Umbilical cord (tissue), 2 donors: ENCODE results near the gene WFDC12. TPM values are rescaled to one million over a fixed set of nuclear protein-coding genes. Genes with fewer than 3 reads are reported as not detected.
"Not testable (repeated sequence)": the region's sequence is repeated elsewhere in the genome, so short reads cannot be mapped to it uniquely, and the experiment has no call there.

ENCODE experiments used
- DNase-seq: peaks from one replicate; pipeline ENCODE4 v3.0.0-alpha.2; 2015; ENCODE audit warnings: low spot score
- total RNA-seq: library from RNA; depleted of rRNA; stranded (reverse); fragments of >200 nt; gene quantifications from one replicate; pipeline ENCODE4 v1.2.3, GENCODE V29; 2014; ENCODE audit warnings: low replicate concordance; ENCODE audit not compliant: insufficient read depth

Gene WFDC12, protein sequence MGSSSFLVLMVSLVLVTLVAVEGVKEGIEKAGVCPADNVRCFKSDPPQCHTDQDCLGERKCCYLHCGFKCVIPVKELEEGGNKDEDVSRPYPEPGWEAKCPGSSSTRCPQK
- not detected for total RNA-seq

DNA sequence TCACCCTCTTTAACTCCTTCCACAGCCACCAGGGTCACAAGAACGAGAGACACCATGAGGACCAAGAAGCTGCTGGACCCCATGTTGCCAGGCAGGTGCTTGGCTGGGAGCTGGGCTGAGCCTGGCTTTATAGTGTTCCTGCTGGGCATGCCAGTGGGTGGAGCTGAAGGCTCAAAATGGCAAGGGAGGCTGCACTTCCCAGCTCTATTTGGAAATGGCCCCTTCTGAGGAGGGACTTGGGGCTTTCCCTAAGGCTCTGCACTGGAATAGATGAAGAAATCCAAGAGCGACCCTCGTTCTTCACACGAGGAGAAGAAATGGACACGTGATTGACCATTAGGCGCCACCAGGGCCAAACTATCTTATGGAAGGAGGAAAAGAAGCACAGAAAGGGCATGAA lies at the start of gene WFDC12:
TSS of gene WFDC12 (minus strand) at position 101 of the 400 bp plus-strand sequence. CDS start at position 83, 18 bp downstream.
- DNase-seq: no peak

DNA sequence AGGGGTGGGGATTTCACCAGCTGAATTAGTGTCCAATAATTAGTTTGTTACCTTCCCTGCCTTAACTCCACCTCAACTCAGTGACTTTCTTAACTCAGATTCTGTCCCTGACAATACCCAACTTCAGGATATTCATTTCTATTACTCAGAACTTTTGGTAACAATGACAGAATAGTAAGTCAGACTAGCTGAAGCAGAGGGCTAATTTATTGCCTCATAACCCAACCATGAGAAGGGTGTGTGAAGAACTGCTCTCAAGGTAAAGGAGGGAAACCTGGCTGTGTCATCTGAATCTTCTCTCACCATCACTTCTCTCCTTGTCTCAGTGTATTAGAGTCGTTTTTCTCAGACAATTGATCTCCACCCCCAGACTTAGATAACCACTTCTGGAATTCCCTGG lies 49.3 kb upstream of the WFDC12 start:
- DNase-seq: no peak

DNA sequence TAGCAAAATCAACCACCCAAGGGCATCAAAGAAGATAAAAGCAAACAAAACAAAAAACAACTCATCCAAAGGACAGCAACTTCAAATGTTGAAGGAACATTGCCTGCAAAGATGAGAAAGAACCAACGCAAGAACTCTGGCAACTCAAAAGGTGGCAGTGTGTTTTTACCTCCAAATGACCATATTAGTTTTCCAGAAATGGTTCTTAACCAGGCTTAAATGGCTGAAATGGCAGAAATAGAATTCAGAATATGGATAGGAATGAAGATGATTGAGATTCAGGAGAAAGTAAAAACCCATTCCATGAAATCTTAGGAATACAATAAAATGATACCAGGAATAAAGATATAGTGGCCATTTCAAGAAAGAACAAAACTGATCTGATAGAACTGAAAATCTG lies 40.6 kb upstream of the WFDC12 start:
- DNase-seq: no peak

DNA sequence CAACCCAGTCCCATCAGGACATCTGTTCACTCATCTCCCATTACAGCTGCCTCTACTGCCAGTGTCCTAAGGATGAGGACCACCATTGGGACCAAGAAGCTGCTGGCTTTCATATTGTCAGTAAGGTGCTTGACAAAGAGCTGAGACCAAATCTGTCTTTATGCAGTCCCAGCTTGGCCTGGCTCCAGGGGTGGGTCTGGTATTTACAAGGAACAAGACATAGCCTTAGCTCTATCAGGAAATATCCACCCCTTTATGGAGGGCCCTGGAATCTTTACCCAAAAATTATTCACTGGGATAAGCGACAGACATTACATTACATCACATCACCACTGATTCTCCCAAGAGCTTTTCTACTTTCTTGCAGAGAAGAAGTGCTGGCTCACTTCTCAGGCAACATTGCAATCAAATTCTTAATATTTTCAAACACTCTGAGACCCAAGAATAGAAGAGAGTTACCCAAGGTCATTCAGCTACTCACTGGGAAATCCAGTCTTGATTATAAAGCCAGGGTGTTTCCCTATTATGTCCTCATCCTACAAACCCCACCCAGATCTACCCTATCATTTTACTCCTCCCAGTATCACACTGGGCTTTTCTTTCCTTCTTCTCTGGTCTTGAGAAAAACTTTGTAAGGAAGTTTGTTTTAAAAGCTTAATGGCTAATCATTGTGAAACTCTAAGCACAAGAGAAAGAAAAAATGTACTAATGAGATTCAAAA lies 39.0 kb upstream of the WFDC12 start:
- no peak for DNase-seq

DNA sequence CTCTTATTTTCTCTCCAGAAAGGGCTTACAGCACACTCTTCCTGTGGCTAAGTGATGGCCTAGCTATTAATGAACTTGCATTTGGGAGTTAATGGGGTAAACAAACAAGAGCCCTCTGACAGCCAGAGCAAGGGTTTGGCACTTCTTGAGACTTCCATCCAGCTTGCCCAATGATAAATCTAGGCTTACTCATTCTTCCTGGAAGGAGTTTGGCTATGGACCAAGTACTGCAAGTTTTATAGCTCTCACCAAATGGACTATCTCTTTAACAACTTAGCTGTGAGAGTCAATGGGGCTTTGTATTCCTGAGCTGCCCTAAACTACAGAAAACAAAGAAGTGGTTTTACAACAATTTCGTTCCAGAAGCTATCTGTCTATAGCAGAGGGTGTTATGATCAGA lies 33.7 kb upstream of the WFDC12 start:
- no peak for DNase-seq

DNA sequence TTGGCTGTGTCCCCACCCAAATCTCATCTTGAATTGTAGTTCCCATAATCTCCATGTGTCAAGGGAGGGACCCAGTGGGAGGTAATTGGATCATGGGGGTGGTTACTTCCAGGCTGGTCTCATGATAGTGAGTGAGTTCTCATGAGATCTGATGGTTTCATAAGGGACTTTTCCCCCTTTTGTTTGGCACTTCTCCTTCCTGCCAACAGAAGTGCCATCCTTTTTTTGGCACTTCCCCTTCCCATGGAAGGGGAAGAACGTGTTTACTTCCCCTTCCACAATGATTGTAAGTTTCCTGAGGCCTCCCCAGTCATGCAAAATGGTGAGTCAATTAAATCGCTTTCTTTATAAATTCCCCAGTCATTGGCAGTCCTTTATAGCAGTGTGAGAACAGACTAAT lies 32.4 kb upstream of the WFDC12 start:
- DNase-seq: no peak

DNA sequence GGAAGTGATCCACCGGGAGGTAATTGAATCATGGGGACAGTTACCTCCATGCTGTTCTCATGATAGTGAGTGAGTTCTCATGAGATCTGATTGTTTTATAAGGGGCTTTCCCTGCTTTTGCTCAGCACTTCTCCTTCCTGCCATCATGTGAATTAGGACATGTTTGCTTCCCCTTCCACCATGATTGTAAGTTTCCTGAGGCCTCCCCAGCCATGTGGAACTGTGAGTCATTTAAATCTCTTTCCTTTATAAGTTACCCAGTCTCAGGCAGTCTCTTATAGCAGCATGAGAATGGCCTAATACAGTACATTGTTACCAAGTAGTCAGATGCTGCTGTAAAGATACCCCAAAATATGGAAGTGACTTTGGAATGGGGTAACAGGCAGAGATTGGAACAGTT lies 30.5 kb upstream of the WFDC12 start:
- not testable (repeated sequence) for DNase-seq

DNA sequence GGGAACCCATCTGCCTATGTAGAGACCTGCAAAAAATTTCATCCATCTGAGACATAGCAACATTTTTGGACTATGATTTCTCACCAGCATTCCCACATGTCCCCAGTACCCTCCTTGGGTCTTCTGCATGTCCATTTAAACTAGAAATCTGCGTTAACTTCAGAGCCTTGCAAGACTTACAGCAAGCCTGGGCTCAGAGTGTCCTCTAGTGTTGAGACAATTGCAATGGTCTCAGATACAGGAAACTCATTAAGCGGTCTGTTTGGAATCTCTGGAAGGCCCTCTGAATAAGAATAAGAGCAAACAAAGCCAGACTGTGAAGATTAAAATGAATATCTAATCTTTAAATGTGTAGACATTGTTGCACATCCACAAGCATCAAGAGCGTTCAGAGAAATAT lies 29.9 kb upstream of the WFDC12 start:
- no peak for DNase-seq

DNA sequence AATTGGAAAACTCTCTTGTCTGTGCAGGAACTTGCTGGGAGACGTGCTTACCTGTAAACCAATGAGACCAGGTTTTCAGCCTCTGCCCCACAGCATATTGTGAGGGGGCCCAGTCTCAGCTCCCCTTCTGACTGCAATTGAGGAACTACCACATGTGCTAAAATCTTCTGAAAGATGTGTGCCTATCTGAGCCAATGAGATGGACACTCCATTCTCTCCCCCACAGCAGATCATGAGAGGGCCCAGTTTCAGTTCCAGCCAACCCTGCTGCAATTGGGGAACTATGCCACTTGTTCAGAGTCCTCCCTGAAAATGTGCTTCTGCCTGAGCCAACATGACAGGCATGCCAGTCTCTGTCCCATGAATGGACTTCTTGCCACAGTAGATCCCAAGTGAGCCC lies 29.5 kb upstream of the WFDC12 start:
- peak; percentile 24 for DNase-seq

DNA sequence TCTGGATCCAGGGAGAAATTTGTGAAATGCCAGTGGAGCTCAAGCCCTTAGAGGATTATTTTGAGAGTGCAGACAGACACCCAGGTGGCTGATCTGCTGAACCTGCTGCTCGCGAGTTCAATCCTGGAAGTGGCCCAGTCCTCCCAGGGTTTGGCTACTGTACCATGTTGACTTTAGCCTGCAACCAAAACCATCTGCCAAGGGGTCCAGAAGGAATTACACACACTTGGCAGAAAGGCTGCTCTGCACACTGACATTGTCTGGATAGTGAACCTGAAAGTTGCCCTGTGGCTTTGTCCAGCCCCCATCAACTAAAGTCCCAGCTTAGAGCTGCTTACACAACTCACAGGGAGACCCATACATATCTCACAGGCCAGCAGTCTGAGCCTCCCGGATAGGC lies 28.9 kb upstream of the WFDC12 start:
- no peak for DNase-seq

DNA sequence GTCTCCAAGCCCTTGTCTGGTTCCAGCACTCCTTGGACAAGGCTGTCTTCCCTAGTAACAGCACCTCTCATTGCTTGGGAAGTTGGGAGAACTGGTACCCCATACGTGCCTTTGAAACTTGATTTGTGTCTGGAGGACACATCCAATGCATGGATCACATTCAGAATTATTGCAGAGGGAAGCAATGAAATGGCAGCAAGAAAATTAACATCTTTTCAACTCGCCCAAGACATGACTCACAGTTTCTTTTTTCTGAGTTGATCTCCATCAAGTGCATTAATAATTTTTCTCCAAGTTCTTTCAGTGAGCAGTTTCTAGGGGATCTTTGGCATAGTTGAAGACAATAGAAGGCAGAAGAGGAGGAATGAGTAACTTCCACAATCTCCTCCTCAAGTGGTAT lies 28.1 kb upstream of the WFDC12 start:
- no peak for DNase-seq

DNA sequence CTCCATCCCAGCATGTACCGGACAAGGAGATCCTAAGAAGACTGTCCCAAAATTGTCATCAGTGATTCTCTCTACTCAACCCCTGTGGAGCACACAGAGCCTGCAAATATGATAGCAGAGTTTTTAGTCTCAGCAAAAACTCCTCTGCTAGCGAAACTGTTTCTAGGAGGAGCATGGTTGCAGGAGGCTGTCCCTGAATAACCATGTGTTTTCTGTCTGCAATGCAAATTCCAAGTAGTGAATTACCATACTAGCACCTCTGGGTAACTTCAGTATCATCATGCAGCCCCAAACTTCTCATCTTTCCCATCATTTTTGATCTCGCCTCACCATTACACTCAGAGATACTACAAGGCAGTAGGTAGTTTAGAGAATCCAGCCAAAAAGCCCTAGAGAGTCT lies 24.8 kb upstream of the WFDC12 start:
- DNase-seq: no peak

DNA sequence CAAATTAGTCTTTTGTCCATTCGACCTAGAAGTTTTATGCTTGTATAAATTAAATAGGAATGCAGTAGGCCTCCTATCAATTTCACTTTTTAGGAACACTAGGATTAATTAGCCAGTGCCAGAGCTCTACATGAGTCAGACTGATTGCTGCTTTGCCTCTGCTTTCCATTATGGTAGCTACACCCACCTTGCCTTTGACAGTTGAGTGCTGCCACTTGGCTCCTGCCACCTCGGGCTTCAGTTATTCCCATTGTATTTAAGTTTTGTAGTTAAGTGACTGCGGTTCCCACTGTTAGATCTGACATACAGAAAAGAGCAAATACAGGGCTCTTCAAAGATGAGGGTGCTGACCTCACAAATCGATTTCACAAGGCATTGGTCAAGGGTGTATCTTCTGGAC lies 16.6 kb upstream of the WFDC12 start:
- DNase-seq: no peak

DNA sequence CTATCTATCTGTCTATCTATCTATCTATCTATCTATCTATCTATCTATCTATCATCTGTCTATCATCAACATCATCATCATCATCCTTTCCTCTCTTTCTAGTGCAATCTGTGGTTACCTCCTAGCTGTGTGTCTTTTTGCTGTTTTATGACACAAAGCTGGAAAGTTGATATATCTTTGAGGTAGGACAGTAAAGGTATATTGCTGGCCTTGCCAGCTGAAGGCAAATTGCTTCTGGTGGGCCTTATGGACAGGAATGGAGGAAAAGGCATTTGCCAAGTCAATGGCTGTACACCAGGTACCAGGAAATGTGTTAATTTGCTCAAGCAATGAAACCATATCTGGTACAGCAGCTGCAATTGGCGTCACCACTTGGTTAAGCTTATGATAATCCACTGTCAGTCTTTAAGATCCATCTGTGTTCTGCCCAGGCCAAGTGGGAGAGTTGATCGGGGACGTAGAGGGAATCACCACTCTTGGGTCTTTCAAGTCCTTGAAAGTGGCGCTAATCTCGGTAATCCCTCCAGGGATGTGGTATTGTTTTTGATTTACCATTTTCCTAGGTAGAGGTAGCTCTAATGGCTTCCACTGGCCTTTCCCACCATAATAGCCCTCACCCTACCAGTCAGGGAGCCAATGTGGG lies 15.6 kb upstream of the WFDC12 start:
- DNase-seq: not testable (repeated sequence)

DNA sequence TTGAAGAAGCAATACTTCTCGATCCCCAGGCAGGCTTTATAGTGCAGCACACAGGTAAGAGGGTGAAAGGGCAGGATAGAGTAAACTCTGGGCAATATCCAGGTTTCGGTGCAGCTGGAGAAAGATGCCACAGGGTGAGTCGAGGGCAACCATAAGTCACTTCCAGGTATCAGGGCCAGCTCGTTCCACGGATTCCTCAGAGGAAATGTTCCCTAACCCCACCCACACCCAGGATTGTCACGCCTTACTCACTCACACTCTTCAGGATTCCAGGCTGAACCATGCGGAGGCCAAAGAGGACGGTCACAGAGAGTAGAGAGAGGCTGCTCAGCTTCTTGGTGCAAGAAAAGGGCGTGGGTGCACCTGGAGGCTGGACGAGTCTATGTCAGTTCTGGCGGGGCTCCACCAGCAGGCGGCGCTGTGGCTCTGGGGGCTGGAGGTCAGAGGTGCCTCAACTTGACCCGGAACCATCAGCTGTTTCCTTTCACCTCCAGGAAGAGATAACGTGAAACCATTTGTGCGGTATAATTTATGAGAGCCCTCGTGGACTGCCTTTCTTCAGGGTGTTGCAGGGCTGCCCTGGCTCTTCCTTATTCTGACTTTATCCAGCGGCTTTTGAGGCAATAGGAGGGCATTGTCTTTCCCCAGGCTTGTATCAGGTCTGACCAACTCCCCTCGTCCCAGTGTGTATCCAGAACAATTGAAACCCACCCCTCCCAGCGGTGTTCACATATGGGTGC lies 14.5 kb upstream of the WFDC12 start:
- no peak for DNase-seq

DNA sequence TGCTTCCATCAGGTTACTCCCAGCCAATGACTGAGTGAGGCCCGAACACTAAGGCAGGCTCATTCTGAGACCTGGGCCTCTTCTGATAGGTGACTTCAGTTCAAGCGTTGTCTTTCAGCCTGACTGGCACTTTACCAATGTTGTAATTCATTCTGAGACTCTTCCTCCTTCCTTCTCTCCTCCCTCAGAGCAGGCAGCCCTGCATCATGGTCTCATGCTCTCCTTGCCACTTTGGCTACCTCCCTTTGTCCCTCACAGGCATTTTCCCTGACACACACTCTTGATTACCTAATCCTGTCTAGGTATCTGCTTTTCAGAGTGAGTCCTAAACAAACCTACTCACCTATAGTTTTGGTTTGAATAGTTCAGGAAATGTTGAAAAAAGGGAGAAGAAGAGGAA lies 12.6 kb upstream of the WFDC12 start:
- no peak for DNase-seq

DNA sequence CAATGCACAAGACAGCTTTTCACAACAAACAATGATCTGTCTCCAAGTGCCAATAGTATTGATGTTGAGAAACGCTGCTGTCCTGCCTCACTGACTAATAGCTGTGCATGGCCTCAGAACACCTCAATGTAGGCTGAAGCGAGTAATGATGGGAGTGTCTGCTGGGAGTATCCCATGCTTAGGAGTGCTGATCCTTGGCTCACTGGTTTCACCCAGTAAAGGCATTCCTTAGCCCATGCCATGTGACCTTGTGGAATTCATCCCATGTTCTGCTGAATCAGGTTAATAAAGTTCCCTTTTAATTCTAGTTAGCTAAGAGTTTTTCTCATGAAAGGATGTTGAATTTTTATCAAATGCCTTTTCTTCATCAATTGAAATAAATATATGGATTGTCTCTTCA lies 3.8 kb upstream of the WFDC12 start:
- DNase-seq: no peak

DNA sequence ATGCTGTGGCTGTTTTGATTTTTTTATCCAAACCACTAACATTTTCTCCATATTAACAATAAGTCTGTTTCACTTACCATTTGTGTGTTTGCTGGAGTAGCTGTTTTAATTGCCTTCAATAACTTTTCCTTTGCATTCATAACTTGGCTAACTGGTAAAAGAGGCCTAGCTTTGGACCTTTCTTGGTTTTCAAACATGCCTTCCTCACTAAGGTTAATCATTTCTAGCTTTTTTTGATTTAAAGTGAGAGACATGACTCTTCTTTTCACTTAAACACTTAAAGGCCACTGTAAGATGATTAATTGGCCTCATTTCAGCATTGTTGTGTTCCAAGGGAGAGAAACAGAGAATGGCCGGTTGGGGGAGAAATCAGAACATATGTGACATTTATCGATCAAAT lies 2.9 kb downstream of the WFDC12 start:
- no peak for DNase-seq

DNA sequence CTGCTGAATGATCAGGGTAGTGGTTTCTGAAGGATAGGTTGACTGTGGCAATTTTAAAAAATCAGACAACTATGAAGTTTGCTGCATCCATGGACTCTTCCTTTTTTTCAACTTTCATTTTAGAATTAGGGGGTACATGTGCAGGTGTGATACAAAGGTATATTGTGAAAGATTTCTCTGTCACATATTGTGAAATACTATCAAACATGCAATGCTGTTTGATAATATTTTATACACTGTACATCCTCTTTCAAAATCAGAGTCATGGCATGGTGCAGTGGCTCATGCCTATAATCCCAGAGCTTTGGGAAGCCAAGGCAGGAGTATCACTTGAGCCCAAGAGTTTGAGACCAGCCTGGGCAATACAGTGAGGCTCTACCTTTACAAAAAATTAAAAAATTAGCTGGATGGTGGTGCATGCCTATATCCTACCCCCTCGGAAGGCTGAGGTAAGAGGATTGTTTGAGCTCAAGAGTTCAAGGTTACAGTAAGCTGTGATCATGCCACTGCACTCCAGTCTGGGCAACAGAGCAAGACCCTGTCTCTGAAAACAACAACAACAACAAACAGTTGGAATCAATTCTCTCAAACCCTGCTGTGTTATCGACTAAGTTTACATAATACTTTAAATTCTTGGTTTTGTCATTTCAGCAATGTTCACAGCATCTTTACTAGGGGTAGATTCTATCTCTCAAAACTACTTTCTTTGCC lies 4.6 kb downstream of the WFDC12 start:
- DNase-seq: no peak

DNA sequence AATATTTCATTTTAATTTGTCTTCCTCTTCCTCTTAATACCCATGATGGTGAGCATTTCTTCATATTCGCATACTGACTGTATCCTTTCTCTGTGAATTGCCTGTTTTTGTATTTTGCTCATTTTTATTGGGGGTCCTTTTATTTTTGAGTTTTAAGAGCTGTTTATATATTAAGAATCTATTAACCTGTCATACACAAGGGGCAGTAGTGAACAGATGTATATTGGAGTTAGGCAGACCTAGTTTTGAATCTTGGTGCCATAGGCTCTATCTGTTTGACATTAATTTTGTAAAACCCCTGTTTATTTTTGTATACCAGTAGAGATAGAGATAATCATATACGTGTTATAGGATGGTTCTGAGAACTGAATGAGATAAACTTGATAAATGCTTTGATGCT lies 6.2 kb downstream of the WFDC12 start:
- DNase-seq: no peak

DNA sequence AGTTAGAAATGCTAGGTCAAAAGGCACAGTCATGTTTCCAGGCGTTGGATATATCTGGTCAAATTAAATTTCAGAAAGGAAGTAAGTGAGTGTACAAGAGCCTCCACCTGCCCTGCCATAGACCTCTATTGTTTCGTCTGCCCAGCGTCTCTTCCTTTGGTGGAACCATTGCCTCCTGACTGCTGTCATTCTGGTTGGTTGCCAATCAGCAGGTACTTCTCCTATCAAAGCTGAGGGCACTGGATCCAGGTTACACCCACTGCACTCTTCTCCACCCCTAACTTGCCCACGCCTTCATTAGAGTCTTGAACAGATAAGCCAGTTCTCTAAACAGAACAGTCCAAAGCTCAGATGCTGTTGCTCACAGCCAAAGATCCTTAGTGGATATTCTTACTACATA lies 6.7 kb downstream of the WFDC12 start:
- no peak for DNase-seq

DNA sequence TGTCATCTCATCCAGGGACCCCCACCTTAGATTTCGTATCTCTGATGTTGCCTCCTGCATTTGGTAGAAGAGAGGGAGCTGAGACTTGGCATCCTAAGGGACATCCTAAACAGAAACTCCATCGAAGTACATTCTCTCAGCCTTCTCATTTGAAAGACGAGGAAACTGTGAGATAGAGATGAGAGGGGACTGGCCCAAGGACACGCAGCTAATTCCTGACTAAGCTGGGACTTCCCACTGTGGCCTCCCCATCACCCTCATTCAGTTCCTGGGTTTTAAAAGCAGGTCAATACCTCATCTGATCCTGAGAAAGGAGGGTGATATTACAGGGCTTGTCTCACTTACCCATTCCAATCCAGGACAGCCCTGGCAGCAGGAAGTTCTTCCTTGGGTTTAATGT lies 8.4 kb downstream of the WFDC12 start:
- DNase-seq: no peak
